GM12891 (cell line): ENCODE measurements around the gene RAB41.
A peak's percentile ranks its signal among the peaks of the same experiment; 100 is the strongest.
"Not testable (repeated sequence)": the region's sequence is repeated elsewhere in the genome, so short reads cannot be mapped to it uniquely, and the experiment has no call there.

ENCODE experiments used
- DNase-seq: peaks from one replicate; pipeline ENCODE4 v3.0.0; 2011; ENCODE audit warnings: low spot score; ENCODE audit not compliant: insufficient read length
- FAIRE-seq: peaks from 2 replicates; lab custom pipeline; 2011; peaks lifted over from hg19 to GRCh38; lab: Jason Lieb, UNC
- PAX5 ChIP-seq: IDR thresholded peaks from 2 replicates; pipeline ENCODE4 v1.6.1; 2011; ENCODE audit warnings: low read length, moderate library complexity, mild to moderate bottlenecking; ENCODE audit not compliant: insufficient read depth, severe bottlenecking
- POLR2A ChIP-seq: IDR thresholded peaks from 2 replicates; pipeline ENCODE4 v1.6.1; 2011; ENCODE audit warnings: low read depth, low read length, control low read depth
- POLR2AphosphoS5 ChIP-seq: IDR thresholded peaks from 2 replicates; pipeline ENCODE4 v1.6.1; 2011; ENCODE audit warnings: low read depth, low read length, control low read depth
- POU2F2 ChIP-seq: IDR thresholded peaks from 2 replicates; pipeline ENCODE4 v1.6.1; 2011; ENCODE audit warnings: low read depth, mild to moderate bottlenecking, control low read depth, low read length, moderate library complexity
- SPI1 ChIP-seq: IDR thresholded peaks from 2 replicates; pipeline ENCODE4 v1.6.1; 2011; ENCODE audit warnings: low read depth, low read length, control low read depth
- TAF1 ChIP-seq: IDR thresholded peaks from 2 replicates; pipeline ENCODE4 v1.6.1; 2011; ENCODE audit warnings: low read depth, low read length, control low read depth

Gene RAB41

DNA sequence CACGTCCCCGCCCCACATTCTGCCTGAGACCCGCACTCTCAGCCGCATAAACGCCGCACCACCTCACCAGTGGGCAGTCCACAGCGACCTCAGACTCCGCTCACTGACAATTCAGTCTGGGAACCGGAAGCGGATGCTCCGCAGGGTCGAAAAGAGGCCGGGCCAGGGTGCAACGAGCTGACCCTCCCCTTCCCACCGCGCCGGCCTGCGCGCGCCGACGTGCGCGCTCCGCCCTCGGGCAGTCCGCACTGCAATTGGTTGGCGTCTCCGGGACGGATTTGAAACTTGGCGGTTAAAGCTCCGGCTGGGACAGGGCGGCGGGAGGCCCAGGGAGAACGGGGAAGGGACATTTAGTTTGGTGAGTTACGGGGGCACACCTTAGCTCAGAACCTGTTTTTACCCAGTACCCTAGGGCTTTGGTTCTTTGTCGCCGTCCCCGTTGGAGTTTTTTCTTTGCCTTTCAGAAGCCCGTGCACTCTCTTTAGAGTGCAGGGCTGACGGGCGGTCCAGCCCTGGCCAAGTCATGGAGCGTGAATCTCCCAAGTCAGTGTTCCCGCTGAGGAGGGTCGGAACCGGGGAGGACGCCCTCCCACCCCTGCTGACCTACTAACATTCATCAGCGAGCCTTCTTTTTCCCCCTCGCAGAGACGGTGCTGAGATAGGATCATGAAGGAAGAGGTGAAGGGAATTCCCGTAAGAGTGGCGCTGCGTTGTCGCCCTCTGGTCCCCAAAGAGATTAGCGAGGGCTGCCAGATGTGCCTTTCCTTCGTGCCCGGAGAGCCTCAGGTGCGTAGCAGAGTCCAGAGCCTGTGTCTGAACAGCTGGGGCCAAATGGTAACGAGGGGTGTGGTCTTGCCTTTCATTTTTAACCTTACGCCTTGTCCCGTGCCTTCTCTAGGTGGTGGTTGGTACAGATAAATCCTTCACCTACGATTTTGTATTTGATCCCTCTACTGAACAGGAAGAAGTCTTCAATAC is 8.1 kb downstream of the RAB41 start, which contains the start of the genes KIF4A and PDZD11:
Gene KIF4A (plus strand): TSS at position 312 of the 978 bp plus-strand sequence. CDS start 355 bp downstream, at position 667.
Gene PDZD11 (minus strand): TSS at position 135 of the 978 bp plus-strand sequence. CDS start 586 bp downstream, outside the sequence.
- peak; percentile 98 for FAIRE-seq
- TF ChIP-seq POU2F2, result no peak
- TF ChIP-seq TAF1, result no peak
- peak; percentile 78 for TF ChIP-seq POLR2A
- no peak for TF ChIP-seq PAX5
- 0 out of 2 replicates have a peak, but pooled peaks have one; percentile 67 for TF ChIP-seq POLR2AphosphoS5
- no peak for TF ChIP-seq SPI1
- DNase-seq, result peak; percentile 78

DNA sequence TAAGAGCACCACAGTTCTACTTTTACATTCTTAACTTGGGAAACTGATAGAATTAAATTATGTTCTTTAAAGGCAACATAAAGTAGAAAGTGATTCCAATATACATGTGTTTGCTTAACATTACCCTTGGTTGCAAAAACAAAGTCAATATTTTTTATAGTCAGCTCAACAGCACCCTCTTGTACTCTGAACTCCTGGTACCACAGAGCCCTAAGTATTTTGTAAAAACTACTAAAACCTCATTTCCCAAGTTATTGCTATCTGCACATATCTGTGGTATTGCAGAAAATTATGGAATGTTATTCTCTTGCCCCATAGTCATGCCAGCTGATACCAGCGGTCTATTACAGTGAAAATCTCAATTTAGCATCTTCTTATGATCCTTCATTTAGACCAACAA is 10.8 kb downstream of the RAB41 start:
- no peak for TF ChIP-seq PAX5
- TF ChIP-seq TAF1, result no peak
- no peak for TF ChIP-seq POLR2AphosphoS5
- no peak for TF ChIP-seq POLR2A
- TF ChIP-seq POU2F2, result no peak
- no peak for TF ChIP-seq SPI1
- no peak for DNase-seq
- no peak for FAIRE-seq

DNA sequence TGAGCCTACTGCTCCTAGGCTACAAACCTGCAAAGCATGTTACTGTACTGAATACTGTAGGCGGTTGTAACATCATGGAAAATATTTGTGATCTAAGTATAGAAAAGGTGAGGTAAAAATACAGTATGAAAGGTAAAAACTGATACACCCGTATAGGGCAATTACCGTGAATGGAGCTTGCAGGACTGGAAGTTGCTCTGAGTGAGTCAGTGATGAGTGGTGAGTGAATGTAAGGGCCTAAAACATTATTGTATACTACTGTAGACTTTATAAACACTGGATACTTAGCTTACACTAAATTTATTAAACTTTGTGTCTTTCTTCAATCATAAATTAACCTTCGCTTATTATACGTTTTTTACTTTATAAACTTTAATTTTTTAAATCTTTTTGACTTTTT is 11.6 kb downstream of the RAB41 start:
- TF ChIP-seq SPI1 (no peak), TAF1 (no peak), POLR2AphosphoS5 (no peak), POU2F2 (no peak), POLR2A (no peak), PAX5 (no peak)
- DNase-seq (no peak), FAIRE-seq (no peak)

DNA sequence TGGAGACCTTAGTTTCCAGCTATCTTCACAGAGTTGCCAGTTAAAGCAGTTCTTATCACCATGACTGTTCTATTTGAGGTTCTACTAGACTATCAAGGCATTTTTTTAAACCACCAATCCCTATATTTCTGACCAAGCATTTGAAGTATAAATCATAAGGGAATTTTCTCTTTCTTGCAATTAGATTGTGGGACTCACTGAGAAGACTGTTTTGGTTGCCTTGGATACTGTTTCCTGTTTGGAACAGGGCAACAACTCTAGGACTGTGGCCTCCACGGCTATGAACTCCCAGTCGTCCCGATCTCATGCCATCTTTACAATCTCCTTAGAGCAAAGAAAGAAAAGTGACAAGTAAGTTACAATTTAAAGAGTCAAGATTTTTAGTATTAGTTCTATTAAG is 19.7 kb downstream of the RAB41 start:
- DNase-seq (no peak), FAIRE-seq (no peak)
- TF ChIP-seq POLR2A (no peak), PAX5 (no peak)

DNA sequence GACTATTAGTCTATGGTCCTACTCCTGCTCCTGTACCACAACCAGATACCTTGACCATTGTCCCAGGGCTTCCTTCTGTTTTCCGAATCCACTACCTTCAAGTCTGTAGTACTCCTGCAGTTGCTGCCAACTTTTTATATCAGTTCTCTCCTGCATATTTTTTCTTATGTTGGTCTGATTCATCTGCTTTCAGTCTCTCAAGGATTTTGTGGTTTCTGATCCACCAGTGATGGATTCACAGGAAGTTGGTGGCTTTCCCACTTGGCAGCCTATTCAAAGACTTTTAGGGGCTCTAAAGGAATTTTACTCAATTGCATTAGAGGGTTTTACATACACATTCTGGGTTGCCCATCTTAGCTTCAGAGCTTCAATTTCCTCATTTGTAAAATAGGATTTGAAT is 31.5 kb downstream of the RAB41 start:
- TF ChIP-seq POLR2AphosphoS5 (no peak), TAF1 (no peak), POLR2A (no peak), SPI1 (no peak), PAX5 (no peak)
- FAIRE-seq, result no peak
- DNase-seq, result no peak

DNA sequence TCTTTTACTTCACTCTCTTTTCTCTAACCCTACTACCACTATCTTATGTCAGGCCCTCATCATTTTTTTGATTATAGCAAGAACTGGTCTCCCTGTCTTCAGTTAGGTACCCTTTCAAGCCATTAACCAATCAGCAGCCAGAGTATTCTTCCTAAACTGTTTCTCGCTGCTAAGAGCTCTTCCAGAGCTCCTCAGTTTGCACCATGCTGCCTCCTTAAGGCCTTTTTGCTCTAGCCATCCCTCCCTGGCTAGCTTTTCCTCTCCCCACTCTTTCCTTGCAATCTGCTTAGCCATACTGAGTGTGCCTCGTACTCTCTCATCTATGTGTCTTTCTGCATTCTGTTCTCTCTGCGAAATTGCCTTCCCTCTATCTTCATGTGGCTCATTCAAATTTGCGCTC is 40.8 kb downstream of the RAB41 start:
- no peak for FAIRE-seq
- TF ChIP-seq PAX5, result no peak
- no peak for TF ChIP-seq POLR2A
- TF ChIP-seq TAF1, result no peak
- DNase-seq, result no peak

DNA sequence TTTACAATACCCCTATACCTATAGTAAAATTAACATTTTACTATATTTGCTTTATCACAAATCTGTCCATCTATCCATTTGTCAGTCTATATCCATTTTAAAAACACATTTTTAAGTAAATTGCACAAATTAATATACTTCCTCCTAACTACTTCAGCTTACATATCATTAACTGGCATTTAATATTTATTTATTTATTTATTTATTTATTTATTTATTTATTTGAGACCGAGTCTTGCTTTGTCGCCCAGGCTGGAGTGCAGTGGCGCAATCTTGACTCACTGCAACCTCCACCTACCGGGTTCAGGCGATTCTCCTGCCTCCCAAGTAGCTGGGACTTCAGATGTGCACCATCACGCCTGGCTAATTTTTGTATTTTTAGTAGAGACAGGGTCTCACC is 41.7 kb downstream of the RAB41 start:
- DNase-seq, FAIRE-seq: not testable (repeated sequence)

DNA sequence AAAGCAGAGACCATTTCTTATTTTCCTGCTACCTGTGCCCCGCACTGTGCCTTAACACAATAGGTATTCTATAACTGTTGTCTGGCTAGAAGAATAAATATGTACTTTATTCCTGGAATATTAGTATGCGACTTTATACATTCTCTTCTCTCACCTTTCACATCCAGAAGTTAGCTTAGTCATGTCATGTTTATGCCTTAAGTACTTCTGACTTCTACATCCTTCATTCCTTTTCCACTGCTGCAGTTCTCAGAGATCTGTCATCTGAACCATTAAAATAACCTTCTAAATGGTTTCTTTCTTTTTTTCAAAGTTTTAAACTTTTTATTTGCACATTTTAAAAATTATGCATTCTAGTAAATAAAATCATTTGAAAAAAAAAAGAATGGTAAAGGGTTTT is 42.4 kb downstream of the RAB41 start:
- DNase-seq, result no peak
- FAIRE-seq, result no peak
- no peak for TF ChIP-seq PAX5
- no peak for TF ChIP-seq POU2F2
- TF ChIP-seq POLR2A, result no peak
- no peak for TF ChIP-seq POLR2AphosphoS5
- TF ChIP-seq TAF1, result no peak
- TF ChIP-seq SPI1, result no peak

DNA sequence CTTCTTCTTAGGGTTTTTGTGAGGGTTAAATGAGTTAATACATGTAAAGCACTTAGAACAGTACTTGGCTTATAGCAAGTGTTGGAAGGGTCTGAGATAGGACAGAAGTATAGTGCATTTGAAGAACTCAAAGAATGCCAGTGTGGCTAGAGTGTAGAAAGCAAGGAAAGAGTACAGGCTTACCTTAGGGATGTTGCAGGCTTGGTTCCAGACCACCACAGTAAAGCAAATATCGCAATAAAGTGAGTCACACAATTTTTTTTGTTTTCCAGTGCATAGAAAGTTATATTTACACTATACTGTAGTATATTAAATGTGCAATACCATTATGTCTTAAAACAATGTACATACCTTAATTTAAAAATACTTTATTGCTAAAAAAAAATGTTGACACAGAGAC is 49.2 kb downstream of the RAB41 start:
- no peak for FAIRE-seq
- TF ChIP-seq SPI1 (no peak), POU2F2 (no peak), POLR2AphosphoS5 (no peak), PAX5 (no peak), POLR2A (no peak), TAF1 (no peak)
- DNase-seq, result no peak

DNA sequence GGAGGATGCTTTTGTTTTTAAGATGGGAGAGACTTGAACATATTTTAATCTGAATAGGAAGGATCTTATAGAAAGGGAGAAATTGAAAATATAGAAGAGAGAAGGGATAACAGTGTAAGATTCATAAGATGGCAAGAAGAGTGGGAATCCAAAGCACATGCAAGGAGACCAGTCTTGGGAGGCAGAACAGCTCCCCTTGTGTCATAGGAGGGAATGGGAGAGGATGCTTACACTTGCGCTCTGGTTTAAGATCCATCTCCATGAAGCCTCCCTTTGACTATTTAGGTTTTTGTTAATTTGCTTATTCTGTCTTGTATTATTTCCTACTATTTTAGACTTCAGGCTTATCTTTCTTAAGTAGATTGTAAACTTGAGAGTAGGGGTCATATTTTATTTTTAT is 50.6 kb downstream of the RAB41 start:
- DNase-seq (no peak), FAIRE-seq (no peak)
- TF ChIP-seq TAF1, result no peak
- no peak for TF ChIP-seq SPI1
- TF ChIP-seq PAX5, result no peak
- no peak for TF ChIP-seq POLR2AphosphoS5
- TF ChIP-seq POLR2A, result no peak
- no peak for TF ChIP-seq POU2F2
